GM19328 (cell line): ENCODE results near the gene DMAC2.
"Not testable (repeated sequence)": the region's sequence is repeated elsewhere in the genome, so short reads cannot be mapped to it uniquely, and the experiment has no call there.

ENCODE experiments used
- ATAC-seq: cut with Tn5 transposase; IDR thresholded peaks from one replicate; pipeline ENCODE4 v1.9.1; 2021; ENCODE audit warnings: mild to moderate bottlenecking, moderate library complexity; ENCODE audit not compliant: unreplicated experiment

Gene DMAC2

DNA sequence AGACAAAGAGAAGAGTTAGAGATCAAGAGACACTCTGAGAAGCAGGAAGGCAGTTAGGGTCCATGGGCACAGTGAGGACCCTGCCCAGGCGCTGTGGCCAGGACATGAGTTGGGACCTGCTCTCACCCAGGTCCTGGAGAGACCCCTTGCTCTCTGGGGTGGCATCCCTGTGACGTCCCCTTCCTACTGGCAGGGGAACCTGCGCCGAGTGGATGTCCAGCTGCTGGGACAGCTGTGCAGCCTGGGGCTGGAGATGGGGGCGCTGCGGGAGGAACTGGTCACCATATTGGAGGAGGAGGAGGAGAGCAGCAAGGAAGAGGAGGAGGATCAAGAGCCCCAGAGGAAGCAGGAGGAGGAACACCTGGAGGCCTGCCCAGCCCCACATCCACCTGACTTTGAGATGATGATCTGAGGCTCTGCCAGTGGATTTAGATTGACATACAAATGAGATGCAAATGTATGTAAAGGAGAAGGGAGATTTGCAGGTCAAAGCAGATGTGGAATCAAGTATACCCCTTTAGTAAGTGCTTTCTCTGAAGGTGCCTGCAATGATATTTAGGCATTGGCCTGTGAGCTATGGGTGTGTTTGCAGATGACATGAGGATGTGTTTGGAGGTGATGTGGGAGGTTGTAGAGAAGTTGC, 4.2 kb upstream of the DMAC2 start:
- no peak for ATAC-seq

DNA sequence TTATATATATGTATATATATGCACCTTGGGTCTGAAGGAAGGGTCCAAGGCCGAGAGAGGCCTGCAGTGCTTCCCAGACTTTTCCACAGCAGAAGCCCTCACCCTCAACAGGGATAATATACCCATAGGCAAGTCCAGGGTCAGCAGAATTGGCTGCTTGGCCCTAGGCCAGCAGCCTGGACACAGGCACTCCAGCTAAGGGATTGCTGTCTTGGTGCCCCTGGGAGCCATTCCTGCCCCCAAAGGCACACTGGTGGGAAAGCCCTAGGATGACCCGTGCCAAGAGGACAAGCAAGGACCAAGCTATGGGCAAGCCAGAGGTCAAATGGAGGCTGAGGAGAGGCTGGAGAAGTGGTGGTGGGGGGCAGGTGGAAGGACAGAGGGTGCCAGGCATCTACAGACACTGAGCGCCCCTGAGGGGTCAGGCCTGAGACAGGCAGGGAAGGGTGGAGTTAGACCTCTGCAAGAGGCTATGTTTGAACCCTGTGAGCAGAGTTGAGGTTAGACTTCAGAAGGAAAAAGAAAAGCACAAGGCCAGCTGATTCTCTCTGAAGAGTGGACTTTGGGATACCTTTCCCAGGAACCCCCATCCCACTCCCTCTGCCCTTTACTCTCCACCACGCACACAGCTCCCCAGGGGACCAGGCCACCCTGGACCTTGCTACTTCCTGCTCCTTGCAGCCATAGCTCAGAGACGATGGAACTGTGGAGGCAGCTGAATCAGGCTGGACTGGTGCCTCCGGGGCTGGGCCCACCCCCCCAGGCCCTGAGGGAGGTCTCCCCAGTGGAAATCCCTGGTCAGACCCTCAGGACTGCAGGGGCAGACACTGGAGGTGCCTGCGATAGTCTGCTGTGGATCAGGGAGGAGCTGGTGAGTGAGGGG, 3.0 kb upstream of the DMAC2 start, which contains the start of gene ERICH4:
Gene ERICH4, plus strand, starts transcription at position 684 of the 883 bp plus-strand sequence. Its CDS starts 14 bp downstream, at position 698.
- ATAC-seq, result no peak

DNA sequence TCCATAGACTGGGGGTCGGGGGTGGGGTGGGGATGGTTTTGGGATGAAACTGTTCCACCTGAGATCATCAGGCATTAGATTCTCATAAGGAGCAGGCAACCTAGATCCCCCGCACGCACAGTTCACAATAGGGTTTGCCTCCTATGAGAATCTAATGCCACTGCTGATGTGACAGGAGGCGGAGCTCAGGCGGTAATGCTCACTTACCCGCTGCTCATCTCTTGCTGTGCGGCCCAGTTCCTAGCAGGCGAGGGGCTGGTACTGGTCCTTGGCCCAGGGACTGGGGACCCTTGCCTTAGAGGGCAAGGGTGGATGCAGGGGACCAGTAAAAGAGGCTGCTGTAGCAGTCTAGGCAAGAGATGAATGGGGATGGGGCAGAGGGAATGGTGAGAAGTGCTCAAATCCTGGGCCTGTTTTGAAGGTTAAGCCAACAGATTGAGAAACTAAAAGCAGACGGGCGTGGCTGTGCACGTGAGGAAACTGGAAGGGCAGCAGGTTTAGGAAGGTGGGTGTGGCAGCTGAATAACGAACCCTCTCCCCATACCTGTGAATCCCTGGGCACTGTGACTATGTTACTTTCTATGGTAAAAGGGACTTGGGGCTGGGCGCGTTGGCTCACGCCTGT, 1.7 kb upstream of the DMAC2 start:
- no peak for ATAC-seq

DNA sequence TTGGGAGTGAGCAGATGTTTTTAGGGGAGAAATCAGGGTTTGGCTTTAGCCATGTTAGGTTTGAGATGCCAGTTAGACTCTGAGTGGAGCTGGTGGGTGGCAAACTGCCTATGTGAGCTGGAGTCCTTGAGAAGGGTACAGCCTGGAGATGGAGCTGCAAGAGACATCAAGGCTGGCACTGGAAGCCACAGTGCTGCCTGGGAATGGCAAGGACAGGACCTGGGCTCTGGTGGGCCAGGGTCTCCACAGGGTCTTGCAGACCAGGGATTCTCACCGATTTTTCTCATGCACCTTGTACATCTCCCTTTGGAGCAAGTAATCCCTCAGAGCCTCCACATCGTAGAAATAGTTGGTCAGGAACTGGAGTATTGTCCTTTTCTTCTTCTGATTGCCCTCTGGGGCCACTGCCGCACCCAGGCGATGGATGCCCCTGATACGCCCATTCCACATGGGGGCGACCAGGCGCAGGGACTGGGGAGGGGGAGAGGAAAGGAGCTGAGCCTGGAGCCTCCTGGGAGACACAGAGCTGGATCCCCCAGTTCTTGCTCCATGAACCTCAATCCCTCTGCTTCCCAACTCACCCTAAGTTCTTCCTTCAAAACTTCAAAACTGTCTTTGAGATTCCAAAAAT, 1.7 kb downstream of the DMAC2 start:
- ATAC-seq, result no peak

DNA sequence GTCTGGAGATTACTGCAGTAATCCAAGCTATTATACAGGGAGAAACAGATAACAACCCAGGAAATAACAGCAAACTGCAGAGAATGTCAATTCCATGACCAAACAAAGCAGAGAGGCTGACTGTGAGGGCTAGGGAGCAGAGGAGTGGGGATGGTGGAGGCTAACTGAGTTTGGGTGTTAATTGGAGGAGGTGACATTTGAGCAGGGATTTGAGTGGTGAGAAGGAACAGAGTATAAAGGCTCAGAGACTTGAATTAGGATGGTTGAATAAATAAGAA, 3.1 kb downstream of the DMAC2 start:
- ATAC-seq, result no peak

DNA sequence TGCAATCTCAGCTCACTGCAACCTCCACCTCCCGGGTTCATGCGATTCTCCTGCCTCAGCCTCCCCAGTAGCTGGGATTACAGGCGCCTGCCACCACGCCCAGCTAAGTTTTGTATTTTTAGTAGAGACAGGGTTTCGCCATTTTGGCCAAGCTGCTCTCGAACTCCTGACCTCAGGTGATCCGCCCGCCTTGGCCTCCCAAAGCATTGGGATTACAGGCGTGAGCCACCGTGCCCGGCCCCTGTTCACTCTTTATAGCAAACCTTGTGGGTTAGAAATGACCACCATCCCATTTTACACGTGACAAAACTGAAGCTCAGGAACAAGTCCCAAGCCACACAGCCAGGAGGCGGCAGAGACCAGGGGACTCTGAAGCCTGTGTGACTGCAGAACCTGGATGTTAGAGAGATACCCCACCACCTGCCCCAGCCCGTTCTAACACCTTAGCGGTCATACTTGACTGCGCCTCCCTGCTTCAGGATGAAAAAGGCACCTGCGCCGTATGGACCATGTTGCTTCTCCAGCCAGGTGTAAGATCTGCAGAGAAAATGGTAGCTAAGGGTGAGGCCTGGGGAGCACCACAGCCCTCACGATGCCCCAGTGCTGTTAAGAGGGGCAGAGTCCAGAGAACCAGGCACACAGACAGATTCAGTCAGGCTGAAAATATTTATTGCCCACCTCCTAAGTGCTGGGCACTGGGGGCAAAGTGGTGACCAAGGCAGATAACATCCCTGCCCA, 3.6 kb downstream of the DMAC2 start:
- ATAC-seq, result no peak

DNA sequence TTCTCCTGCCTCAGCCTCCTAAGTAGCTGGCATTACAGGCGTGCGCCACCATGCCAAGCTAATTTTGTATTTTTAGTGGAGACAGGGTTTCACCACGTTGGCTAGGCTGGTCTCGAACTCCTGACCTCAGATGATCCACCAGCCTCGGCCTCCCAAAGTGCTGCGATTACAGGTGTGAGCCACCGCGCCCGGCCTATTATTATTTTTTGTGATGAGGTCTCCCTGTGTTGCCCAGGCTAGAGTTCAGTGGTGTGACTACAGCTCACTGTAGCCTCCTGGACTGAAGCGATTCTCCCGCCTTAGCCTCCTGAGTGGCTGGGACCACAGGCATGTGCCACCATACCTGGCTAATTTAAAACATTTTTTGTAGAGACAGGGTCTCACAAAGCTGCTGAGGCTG, 4.3 kb downstream of the DMAC2 start:
- ATAC-seq, result not testable (repeated sequence)

DNA sequence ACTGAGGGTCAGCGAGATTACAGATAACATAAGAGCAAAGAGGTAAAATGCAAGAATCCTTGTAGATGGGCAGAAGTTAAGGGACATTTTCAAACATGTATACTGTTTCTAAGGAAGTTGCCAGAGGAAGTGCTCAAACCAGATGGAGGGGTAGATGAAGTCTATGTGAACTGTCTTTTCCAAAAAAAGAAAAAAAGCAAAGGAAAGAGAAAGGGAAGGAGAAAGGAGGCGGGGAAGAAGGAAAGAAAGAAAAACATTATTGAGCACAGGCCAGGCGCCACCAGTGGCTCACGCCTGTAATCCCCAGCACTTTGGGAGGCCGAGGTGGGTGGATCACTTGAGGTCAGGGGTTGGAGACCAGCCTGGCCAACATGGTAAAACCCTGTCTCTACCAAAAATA, 5.3 kb downstream of the DMAC2 start:
- no peak for ATAC-seq

DNA sequence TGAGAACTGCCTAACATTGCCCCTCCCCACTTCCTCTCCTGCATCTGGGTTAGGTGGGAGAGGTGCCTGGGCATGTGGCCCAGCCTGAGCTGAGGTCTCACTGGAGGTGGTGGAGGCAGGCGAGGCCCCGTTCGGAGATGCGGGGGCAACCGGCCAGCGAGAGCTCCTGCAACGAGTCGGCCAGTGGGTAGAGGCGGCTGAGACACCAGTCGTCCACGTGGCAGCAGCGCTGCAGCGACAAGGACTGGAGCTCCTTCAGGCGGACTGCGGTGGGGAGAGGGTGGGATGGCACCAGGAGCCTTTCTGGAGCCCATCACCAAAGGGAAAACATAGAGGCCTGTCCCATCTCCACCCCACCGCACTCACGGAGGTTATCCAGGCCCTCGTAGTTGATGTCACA, 6.5 kb downstream of the DMAC2 start:
- ATAC-seq, result no peak

DNA sequence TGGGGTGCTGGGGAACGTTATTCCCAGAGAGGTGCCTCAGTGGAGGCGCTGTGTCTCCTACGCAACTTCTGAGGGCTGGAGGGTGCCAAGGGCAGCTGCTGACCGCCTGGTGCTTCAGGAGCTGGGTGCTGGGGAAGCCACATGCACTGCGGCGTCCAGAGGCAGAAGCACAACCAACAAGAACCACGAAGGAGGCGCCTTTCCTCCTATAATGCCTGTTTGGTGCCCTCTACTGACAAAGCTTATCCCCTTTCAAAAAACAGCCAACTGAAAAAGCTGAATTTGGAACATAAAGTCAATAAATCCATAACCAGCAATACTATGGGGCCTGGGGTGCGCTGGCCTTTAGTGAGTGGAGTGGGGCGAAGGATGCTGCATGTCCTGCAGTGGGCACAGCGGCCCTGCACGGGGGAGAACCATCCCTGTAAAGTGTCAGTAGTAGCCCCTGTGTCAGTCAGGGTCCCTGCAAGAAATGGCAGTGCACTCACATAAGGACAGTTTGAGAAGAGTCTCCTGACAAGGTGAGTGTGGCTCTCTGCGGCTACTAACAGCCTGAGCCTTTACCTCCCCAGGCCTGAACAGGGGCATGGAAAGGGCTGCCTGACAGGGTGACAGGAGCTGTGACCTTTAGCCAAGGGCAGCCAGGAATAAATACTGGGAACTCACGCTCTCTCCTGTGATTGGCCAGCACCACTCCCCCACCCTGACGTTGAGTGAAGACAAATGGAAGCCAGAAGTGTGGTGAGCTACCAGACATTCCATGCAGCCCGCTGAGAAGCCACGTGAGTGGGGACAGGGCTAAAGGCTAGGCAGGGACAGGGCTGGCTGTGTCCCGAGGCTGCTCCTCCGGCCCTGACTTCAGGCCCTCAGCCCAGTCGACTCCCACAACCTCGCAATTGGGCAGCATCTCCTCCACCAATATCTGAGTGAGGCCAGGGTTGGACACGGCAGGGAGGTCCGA, 8.0 kb downstream of the DMAC2 start:
- ATAC-seq, result no peak

DNA sequence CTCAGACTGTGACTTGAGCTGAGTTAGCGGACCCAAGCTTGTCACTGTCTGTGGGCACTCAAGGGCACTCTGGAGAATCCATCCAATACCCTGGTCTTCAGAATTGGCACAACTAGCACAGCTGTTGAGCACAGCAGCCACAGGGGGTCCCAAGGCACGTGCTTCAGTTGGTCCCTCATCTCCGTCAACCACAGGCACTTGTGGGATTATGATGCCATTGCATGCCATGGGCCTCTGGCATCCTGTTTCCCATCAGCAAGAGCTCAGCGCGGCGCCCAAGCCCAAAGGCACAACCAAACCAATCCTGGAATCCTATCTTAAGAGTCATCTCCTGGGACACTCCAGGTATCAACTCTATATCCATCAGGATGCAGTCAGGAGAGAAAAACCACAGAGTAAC, 8.8 kb downstream of the DMAC2 start:
- no peak for ATAC-seq

DNA sequence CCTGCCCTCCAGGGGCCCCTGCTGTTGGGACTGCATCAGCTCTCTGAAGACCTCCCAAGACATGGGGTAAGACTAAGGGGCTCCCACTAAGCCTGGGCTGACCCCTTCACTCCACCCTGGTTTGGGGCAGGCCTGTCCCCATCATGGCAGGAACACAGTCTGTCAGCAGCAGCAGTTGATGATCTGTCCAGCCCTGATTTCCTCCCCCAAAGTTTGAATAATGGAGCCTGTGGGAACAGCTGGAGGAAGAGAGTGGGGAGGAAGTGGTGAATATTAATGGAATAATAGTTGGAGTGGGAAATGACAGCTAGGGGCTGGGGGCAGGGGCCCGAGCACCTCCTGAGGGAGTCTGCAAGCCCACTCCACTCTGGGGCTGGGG, 11.2 kb downstream of the DMAC2 start:
- no peak for ATAC-seq

DNA sequence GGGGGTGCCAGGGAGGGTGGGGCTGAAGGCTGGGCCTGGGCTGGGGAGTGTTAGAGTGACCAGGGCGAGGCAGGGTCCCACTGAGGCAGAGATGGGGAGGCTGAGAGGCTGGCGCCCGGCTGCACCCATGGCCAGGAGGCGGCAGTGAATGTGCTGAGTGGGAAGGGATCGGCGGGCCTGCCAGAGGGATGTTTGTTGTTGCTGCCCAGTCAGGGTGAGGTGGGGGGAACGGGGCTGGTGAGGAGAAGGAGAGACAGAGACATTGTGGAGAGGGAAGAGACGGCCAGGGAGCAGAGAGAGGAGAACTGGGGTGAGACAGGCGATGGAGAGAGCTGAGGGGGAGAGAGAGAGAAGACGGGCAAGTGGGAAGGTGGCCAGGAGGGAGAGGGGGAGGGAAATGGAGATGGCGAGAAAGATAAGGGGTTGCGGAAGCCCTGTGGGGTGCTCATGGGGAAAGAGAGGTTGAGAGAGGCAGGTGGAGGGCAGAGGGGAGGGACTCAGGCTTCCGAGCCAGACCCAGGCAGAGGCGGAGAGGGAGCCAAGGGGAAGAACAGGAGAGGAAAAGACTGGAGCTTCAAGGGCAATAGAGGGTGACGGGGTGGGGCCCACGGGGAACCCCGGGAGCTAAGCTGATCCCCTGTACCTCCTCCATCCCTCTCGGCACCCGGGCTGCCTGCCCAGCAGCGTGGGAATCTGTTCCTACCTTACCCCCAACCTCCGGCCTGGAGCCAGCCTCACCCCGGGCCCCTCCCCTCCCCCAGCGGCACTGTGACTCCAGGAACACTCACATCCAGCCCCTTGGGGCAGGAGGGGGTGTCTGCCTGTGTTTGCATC, 11.8 kb downstream of the DMAC2 start:
- ATAC-seq, result no peak

DNA sequence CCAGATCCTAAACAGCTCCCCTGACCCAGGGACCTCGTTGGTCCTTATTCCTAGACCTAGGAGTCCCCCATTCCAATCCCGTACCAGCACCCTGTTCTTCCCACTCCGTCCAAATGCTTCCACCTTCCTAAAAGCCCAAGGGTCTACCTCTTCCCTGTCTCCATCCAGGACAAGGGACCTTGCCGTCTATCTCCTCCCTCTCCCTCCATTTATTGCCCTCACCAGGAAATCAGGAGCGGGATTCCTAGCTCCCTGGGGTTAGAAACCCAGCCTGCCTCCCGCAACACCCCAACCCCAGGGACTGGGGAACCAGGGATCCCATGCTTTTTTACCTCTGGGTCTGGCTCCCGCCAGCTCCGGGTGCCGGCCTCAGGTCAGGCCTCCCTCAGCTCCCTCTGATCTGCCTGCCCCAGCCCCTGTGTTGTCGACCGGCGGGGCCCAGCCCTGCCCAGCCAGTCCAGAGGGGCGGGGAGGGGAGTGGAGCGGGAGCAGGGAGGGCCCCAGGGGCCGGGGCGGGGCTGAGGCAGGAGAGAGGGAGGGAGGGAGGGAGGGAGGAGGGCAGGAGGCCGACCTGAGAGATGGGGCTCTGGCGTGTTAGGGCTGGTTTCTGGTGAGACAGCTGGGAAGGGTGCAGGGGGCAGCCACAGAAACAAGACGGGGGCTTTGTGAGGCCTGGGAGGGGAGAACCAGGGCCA, 12.6 kb downstream of the DMAC2 start, which contains the start of gene B3GNT8:
Gene B3GNT8, minus strand, starts transcription at position 423 of the 695 bp plus-strand sequence. CDS start 596 bp downstream, outside the sequence.
- ATAC-seq, result no peak

DNA sequence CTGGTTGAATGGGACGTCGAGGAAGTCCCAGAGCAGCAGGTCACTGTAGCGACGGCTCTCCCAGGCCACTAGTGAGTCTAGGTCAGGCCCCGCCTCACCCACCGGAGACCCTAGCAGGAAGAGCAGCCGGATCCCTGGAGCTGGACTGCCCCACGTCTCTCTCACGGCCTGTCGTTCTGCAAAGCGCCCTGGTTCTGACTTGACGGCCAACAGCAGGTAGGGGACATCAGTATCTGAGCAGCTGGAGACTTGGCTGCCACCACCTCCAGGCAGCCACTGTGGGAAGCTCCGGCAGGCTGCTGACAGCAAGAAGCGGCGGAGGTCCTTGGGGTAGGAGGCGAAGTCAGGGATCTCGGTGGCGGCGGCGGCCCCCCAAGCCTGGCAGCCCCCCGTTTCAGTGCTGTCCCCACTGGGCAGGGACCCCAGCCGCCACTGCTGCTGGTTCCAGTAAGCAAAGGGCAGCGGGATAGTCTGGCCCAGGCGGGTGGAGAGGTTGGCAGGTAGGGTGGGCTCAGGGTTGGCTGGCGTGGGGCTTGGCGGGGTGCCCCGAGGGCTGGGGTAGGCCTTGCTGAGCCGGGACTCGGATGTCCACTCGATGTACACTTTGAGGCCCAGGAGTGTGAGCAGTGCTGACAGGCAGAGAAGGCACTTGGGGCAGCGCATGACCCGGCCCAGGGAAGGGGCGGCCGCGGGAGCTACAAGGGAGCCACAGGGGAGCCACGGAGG, 13.4 kb downstream of the DMAC2 start:
- ATAC-seq, result no peak

DNA sequence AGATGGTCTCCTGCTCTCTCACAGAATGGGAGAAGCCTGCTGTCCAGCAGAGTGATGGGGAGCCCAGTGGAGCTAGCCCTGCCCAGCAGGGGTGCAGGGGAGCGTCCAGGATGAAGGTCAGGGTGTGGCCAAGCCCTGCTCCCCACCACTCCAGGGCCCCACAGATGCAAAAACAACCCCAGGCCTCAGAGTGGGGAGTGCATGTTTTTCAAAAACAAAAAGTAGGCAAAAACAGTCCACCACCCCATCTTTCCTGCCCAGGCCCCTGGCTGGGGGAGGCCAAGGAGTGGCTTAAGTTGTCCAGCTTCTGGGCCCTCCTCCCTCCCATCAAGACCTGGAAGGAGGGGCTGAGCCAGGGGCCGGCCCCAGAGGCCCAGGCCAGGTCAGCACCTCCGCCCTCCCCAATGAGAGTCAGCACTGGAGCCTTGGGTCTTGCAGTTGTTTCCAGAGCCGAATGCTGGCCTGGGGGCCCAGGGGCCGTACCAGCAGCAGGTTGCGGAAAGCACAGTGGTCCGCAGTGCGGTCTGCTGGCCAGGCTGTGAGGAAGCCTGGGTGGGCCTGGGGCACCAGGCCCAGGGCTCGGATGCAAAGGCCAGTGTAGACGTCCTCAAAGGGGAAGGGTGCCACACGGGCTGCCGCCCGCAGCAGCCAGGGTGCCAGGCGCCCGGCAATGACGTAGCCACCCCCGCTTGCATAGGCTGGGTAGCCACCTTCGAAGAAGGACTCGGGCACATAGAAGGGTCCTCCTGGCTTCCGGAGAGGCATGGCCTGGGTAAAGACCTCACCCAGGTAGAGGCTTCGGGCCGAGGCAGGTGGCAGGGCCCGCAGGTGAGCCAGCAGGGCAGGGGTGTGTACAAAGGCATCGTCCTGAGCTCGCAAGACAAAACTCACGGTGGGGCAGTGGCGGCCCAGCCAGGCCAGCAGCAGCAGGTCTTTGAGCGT, 14.3 kb downstream of the DMAC2 start:
- ATAC-seq, result no peak
